SK-N-SH treated with all-trans-retinoic acid at 6 μM for 48 hours (cell line): ENCODE data around the gene TRIM45.

Experiments used
- ARNTL ChIP-seq: fragments of 450-650 bp; formaldehyde crosslinking; IDR thresholded peaks from 2 replicates; pipeline ENCODE4 v1.5.0; 2020; ENCODE audit warnings: low read depth, mild to moderate bottlenecking, moderate library complexity, borderline replicate concordance
- ESRRG ChIP-seq: fragments of 250-450 bp; sonication (Bioruptor Pico); IDR thresholded peaks from 2 replicates; pipeline ENCODE4 v1.6.1; 2021; ENCODE audit warnings: mild to moderate bottlenecking
- GLIS3 ChIP-seq: fragments of 250-450 bp; sonication (Bioruptor Pico); IDR thresholded peaks from 2 replicates; pipeline ENCODE4 v1.5.0; 2020; ENCODE audit warnings: mild to moderate bottlenecking, moderate library complexity
- ISL1 ChIP-seq: fragments of 250-450 bp; sonication (Bioruptor Pico); IDR thresholded peaks from 2 replicates; pipeline ENCODE4 v2.1.2; 2022; ENCODE audit warnings: mild to moderate bottlenecking, moderate library complexity
- PATZ1 ChIP-seq: fragments of 250-450 bp; sonication (Bioruptor Pico); IDR thresholded peaks from 2 replicates; pipeline ENCODE4 v1.8.0; 2020; ENCODE audit warnings: mild to moderate bottlenecking, moderate library complexity, borderline replicate concordance
- PPARA ChIP-seq: fragments of 250-450 bp; sonication (Bioruptor Pico); IDR thresholded peaks from 2 replicates; pipeline ENCODE4 v1.5.0; 2020; ENCODE audit warnings: mild to moderate bottlenecking, borderline replicate concordance
- RARB ChIP-seq: fragments of 250-450 bp; sonication (Bioruptor Pico); IDR thresholded peaks from 2 replicates; pipeline ENCODE4 v1.8.0; 2021; ENCODE audit warnings: mild to moderate bottlenecking, moderate library complexity
- SNAI2 ChIP-seq: fragments of 250-450 bp; sonication (Bioruptor Pico); IDR thresholded peaks from 2 replicates; pipeline ENCODE4 v1.5.0; 2020; ENCODE audit warnings: mild to moderate bottlenecking, moderate library complexity
- TOX ChIP-seq: fragments of 250-450 bp; sonication (Bioruptor Pico); IDR thresholded peaks from 2 replicates; pipeline ENCODE4 v1.8.0; 2021; ENCODE audit warnings: mild to moderate bottlenecking, moderate library complexity, borderline replicate concordance
- ZFP3 ChIP-seq: fragments of 250-450 bp; sonication (Bioruptor Pico); IDR thresholded peaks from 2 replicates; pipeline ENCODE4 v1.5.0; 2020; ENCODE audit warnings: mild to moderate bottlenecking, moderate library complexity
- ZNF70 ChIP-seq: fragments of 450-650 bp; formaldehyde crosslinking; IDR thresholded peaks from 2 replicates; pipeline ENCODE4 v1.5.0; 2020; ENCODE audit warnings: mild to moderate bottlenecking, moderate library complexity

DNA sequence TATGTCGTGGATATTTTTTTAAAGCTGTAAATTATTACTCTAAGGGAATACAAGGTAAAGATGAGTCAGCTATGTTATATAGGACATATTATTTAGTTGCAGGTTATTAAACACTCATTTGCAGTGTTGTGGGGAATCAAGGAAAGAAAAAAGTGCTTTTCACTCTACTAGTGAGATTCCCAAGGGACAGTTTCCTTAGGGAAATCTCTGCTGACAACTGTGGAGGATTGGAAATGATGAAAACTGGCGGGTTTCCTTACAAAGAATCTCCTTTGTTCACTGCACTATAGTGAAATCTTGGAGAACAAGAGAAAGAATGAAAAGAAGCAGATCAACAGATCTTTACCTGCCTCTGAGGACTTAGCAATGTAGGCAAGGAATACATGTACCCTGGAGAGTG, 24.5 kb upstream of the TRIM45 start:
- TF ChIP-seq ZNF70 (CRISPR knock-in tag) (no peak), ZFP3 (CRISPR knock-in tag) (no peak), ISL1 (CRISPR knock-in tag) (no peak), PPARA (CRISPR knock-in tag) (no peak), TOX (CRISPR knock-in tag) (no peak), RARB (CRISPR knock-in tag) (no peak), ARNTL (CRISPR knock-in tag) (no peak), GLIS3 (CRISPR knock-in tag) (no peak), ESRRG (CRISPR knock-in tag) (no peak), PATZ1 (CRISPR knock-in tag) (no peak), SNAI2 (CRISPR knock-in tag) (no peak)
